Smooth muscle cell (in vitro differentiated cells): ENCODE results near the gene KIF26B. TPM values are rescaled to one million over a fixed set of nuclear protein-coding genes. Genes with fewer than 3 reads are reported as not detected.

Experiments used
- DNase-seq: peaks from one replicate; lab custom pipeline; 2025; ENCODE audit not compliant: unreplicated experiment; lab: John Stamatoyannopoulos, UW
- H2AFZ ChIP-seq: fragments of 200-600 bp; sonication (generic); 2 replicates; pipeline ENCODE4 v1.6.0; 2016; ENCODE audit warnings: antibody characterized with exemption, low read depth, mild to moderate bottlenecking
- H3F3A ChIP-seq: fragments of 200-600 bp; sonication (generic); 2 replicates; pipeline ENCODE4 v1.6.0; 2017; ENCODE audit warnings: antibody characterized with exemption, low read depth
- H3K27ac ChIP-seq: fragments of 200-600 bp; sonication (generic); 2 replicates; pipeline ENCODE4 v1.5.1; 2016; ENCODE audit warnings: low read depth, mild to moderate bottlenecking
- H3K27me3 ChIP-seq: fragments of 200-600 bp; sonication (generic); 2 replicates; pipeline ENCODE4 v1.6.1; 2016; ENCODE audit warnings: low read depth, mild to moderate bottlenecking
- H3K36me3 ChIP-seq: fragments of 200-600 bp; sonication (generic); 2 replicates; pipeline ENCODE4 v1.5.1; 2016; ENCODE audit warnings: low read depth
- H3K4me1 ChIP-seq: fragments of 200-600 bp; sonication (generic); 2 replicates; pipeline ENCODE4 v1.5.1; 2016; ENCODE audit warnings: low read depth
- H3K4me2 ChIP-seq: fragments of 200-600 bp; sonication (generic); 2 replicates; pipeline ENCODE4 v1.6.0; 2016; ENCODE audit warnings: mild to moderate bottlenecking
- H3K4me3 ChIP-seq: fragments of 200-600 bp; sonication (generic); 2 replicates; pipeline ENCODE4 v1.5.1; 2016; ENCODE audit warnings: mild to moderate bottlenecking
- H3K79me2 ChIP-seq: fragments of 200-600 bp; sonication (generic); 2 replicates; pipeline ENCODE4 v1.6.0; 2016; ENCODE audit warnings: low read depth, mild to moderate bottlenecking
- H3K9ac ChIP-seq: fragments of 200-600 bp; sonication (generic); 2 replicates; pipeline ENCODE4 v1.6.0; 2016; ENCODE audit warnings: low read depth
- H3K9me3 ChIP-seq: fragments of 200-600 bp; sonication (generic); replicated peaks from 2 replicates; pipeline ENCODE4 v1.5.1; 2016; ENCODE audit warnings: low read depth
- H4K20me1 ChIP-seq: fragments of 200-600 bp; sonication (generic); 2 replicates; pipeline ENCODE4 v1.6.0; 2016; ENCODE audit warnings: low read depth
- CTCF ChIP-seq: fragments of 200-600 bp; sonication (generic); IDR thresholded peaks from 2 replicates; pipeline ENCODE4 v1.5.1; 2017; ENCODE audit warnings: borderline replicate concordance, mild to moderate bottlenecking, antibody characterized with exemption; ENCODE audit not compliant: insufficient read depth, poor library complexity, severe bottlenecking
- WGBS: methylation state at CpG from one replicate; pipeline ENCODE4 v1.1.7; 2016; ENCODE audit warnings: low lambda C conversion rate; 5-methylcytosine and 5-hydroxymethylcytosine counted together
- polyA plus RNA-seq: library from polyadenylated mRNA; unstranded; fragments of >200 nt; fragmentation: Nextera tagmentation; extraction: Ambion mirVana; gene quantifications from 2 replicates; pipeline ENCODE4 v1.2.1, GENCODE V29; 2016
- total RNA-seq: library from RNA; depleted of rRNA; stranded (reverse); fragments of >200 nt; gene quantifications from 2 replicates; pipeline ENCODE4 v1.2.3, GENCODE V29; 2014

Gene KIF26B
- total and polyA plus RNA-seq, 2 experiments from 2014 or later = 24.9 to 43.3 TPM

GRCh38 chr1:245382981-245383380, 228.2 kb downstream of the KIF26B start:
- Histone ChIP-seq H3K9ac (no peak overlapping the region), H3K4me3 (no peak overlapping the region), H3F3A (peaks cover 22% of the 10 kb centered on the region), H3K79me2 (peaks cover 4% of the 10 kb centered on the region), H3K27me3 (no peaks in the 10 kb centered on the region), H3K9me3 (no peaks in the 10 kb centered on the region), H4K20me1 (peaks cover 73% of the 10 kb centered on the region), H3K4me2 (peak overlapping the region; percentile 45), H3K4me1 (peaks cover 10% of the 10 kb centered on the region), H2AFZ (no peak overlapping the region), H3K27ac (peak overlapping the region; percentile 34), H3K36me3 (no peaks in the 10 kb centered on the region)
- TF ChIP-seq CTCF = no peak
- no peak for DNase-seq
- 73% methylated on average over 9 of the region's 9 CpGs for WGBS

- peaks cover 10% of the 10 kb centered on the region for H3K4me1 ChIP-seq
- H3K9me3 ChIP-seq = no peaks in the 10 kb centered on the region
- H3F3A ChIP-seq = peaks cover 16% of the 10 kb centered on the region
- DNase-seq = no peak
- no peaks in the 10 kb centered on the region for H3K36me3 ChIP-seq
- H3K27ac ChIP-seq = peak overlapping the region; percentile 34
- H3K27me3 ChIP-seq = no peaks in the 10 kb centered on the region
- peaks cover 74% of the 10 kb centered on the region for H4K20me1 ChIP-seq
- 55% methylated on average over 13 of the region's 13 CpGs for WGBS
- H3K4me2 ChIP-seq = peak overlapping the region; percentile 45
- TF ChIP-seq CTCF = no peak
- no peak overlapping the region for H2AFZ ChIP-seq
- H3K4me3 ChIP-seq = peak overlapping the region; percentile 4
- H3K9ac ChIP-seq = no peak overlapping the region
- H3K79me2 ChIP-seq = peaks cover 4% of the 10 kb centered on the region
Observed at GRCh38 chr1:245383396-245384330, 228.9 kb downstream of the KIF26B start.

GRCh38 chr1:245386297-245386971, 231.6 kb downstream of the KIF26B start:
- Histone ChIP-seq H3K9ac (no peak overlapping the region), H3K27me3 (no peaks in the 10 kb centered on the region), H3K79me2 (peaks cover 4% of the 10 kb centered on the region), H3K9me3 (no peaks in the 10 kb centered on the region), H3K4me3 (no peak overlapping the region), H3K36me3 (no peaks in the 10 kb centered on the region), H3F3A (peaks cover 10% of the 10 kb centered on the region), H2AFZ (no peak overlapping the region), H4K20me1 (peaks cover 88% of the 10 kb centered on the region), H3K4me1 (peaks cover 10% of the 10 kb centered on the region), H3K4me2 (no peak overlapping the region), H3K27ac (no peak overlapping the region)
- 96% methylated on average over 11 of the region's 11 CpGs for WGBS
- no peak for DNase-seq
- no peak for TF ChIP-seq CTCF
